HepG2 (cell line): ENCODE results near the gene ABCB9. TPM values are rescaled to one million over a fixed set of nuclear protein-coding genes. Genes with fewer than 3 reads are reported as not detected.

Experiments used
- ATM ChIP-seq: fragments of 450-650 bp; IDR thresholded peaks from 2 replicates; pipeline ENCODE4 v1.7.1; 2017; ENCODE audit warnings: mild to moderate bottlenecking, borderline replicate concordance
- DMTF1 ChIP-seq: sonication (generic); formaldehyde crosslinking; IDR thresholded peaks from 2 replicates; pipeline ENCODE4 v1.4.0; 2020; ENCODE audit warnings: mild to moderate bottlenecking, missing genetic modification reagents
- ERF ChIP-seq: IDR thresholded peaks from 2 replicates; pipeline ENCODE4 v1.6.1; 2018; ENCODE audit warnings: missing biosample characterization, missing genetic modification reagents
- GABPB1 ChIP-seq: IDR thresholded peaks from 2 replicates; pipeline ENCODE4 v1.6.1; 2016; ENCODE audit warnings: mild to moderate bottlenecking, missing genetic modification reagents, moderate library complexity, missing compliant biosample characterization
- HMG20A ChIP-seq: IDR thresholded peaks from 2 replicates; pipeline ENCODE4 v1.6.1; 2016; ENCODE audit warnings: borderline replicate concordance
- HOXA5 ChIP-seq: sonication (generic); formaldehyde crosslinking; IDR thresholded peaks from 2 replicates; pipeline ENCODE4 v1.4.0; 2020; ENCODE audit warnings: missing genetic modification reagents
- SP4 ChIP-seq: sonication (generic); formaldehyde crosslinking; IDR thresholded peaks from 2 replicates; pipeline ENCODE4 v1.8.1; 2023; ENCODE audit warnings: mild to moderate bottlenecking, missing genetic modification reagents
- ZKSCAN8 ChIP-seq: IDR thresholded peaks from 2 replicates; pipeline ENCODE4 v1.6.1; 2016; ENCODE audit warnings: borderline replicate concordance, missing genetic modification reagents, missing compliant biosample characterization
- ZNF34 ChIP-seq: sonication (generic); formaldehyde crosslinking; IDR thresholded peaks from 2 replicates; pipeline ENCODE4 v1.4.0; 2020; ENCODE audit warnings: mild to moderate bottlenecking, missing genetic modification reagents, borderline replicate concordance
- ZNF468 ChIP-seq: sonication (generic); formaldehyde crosslinking; IDR thresholded peaks from 2 replicates; pipeline ENCODE4 v1.8.0; 2022; ENCODE audit warnings: mild to moderate bottlenecking, moderate library complexity, missing genetic modification reagents
- ZNF567 ChIP-seq: sonication (generic); formaldehyde crosslinking; IDR thresholded peaks from 2 replicates; pipeline ENCODE4 v1.8.1; 2023; ENCODE audit warnings: mild to moderate bottlenecking, missing genetic modification reagents, borderline replicate concordance
- ZNF780A ChIP-seq: sonication (generic); formaldehyde crosslinking; IDR thresholded peaks from 2 replicates; pipeline ENCODE4 v1.8.0; 2022; ENCODE audit warnings: mild to moderate bottlenecking, missing genetic modification reagents, moderate library complexity
- ZNF782 ChIP-seq: sonication (generic); formaldehyde crosslinking; IDR thresholded peaks from 2 replicates; pipeline ENCODE4 v1.4.0; 2020; ENCODE audit warnings: missing genetic modification reagents, mild to moderate bottlenecking, borderline replicate concordance
- ZZZ3 ChIP-seq: sonication (generic); formaldehyde crosslinking; IDR thresholded peaks from 2 replicates; pipeline ENCODE4 v1.4.0; 2020; ENCODE audit warnings: missing genetic modification reagents, mild to moderate bottlenecking, borderline replicate concordance
- polyA plus RNA-seq, 8 experiments: library from polyadenylated mRNA; depleted of rRNA in 3 of 8; stranded (reverse) in 7 of 8; unstranded in 1 of 8; fragments of >200 nt; fragmentation: Illumina TruSeq in 4 of 8; extraction: Trizol in 4 of 8; gene quantifications; 2 replicates each; pipeline versions ENCODE4 v1.2.1 to v1.2.3, GENCODE V29; 2011 to 2016; ENCODE audit warnings: low read depth in 4 of 8, missing spikeins in 1 of 8, mixed read lengths in 1 of 8; ENCODE audit not compliant: insufficient read depth in 1 of 8
- total RNA-seq, 5 experiments: library from RNA; depleted of rRNA; stranded (reverse); fragments of >200 nt; fragmentation: Illumina TruSeq; extraction: Trizol; gene quantifications; 2 replicates each; pipeline ENCODE4 v1.2.3, GENCODE V29; 2016; ENCODE audit warnings: low read depth in 1 of 5
- TF ChIP-seq, protein P1 (sequence below): sonication (generic); formaldehyde crosslinking; IDR thresholded peaks from 2 replicates; pipeline ENCODE4 v1.5.0; 2020; ENCODE audit warnings: mild to moderate bottlenecking, missing genetic modification reagents, borderline replicate concordance
- TF ChIP-seq, protein P2 (sequence below): sonication (generic); formaldehyde crosslinking; IDR thresholded peaks from 2 replicates; pipeline ENCODE4 v1.4.0; 2020; ENCODE audit warnings: mild to moderate bottlenecking, missing genetic modification reagents, borderline replicate concordance

The ABCB9 gene
- total and polyA plus RNA-seq, 2 of the 13 experiments (the other 11 are each of a cell fraction or from before 2014, with no cell fraction given): 5.1 to 6.0 TPM

GRCh38 chr12:122984612-122985337 is 18.5 kb upstream of the ABCB9 start (continued):
- TF ChIP-seq ZZZ3 (no peak), ZNF780A (no peak), ZNF567 (no peak), DMTF1 (CRISPR knock-in tag) (no peak), ATM (no peak), ZNF782 (no peak), HOXA5 (CRISPR knock-in tag) (no peak), ZKSCAN8 (CRISPR knock-in tag) (no peak; the same call in 1 of the 2 replicates), HMG20A (CRISPR knock-in tag) (peak; percentile 46; the same call in 1 of the 2 replicates), GABPB1 (peak; percentile 91), ZNF468 (CRISPR knock-in tag) (no peak), SP4 (peak; percentile 82; the same call in 1 of the 2 replicates), ZNF34 (no peak), ERF (CRISPR knock-in tag) (peak; percentile 88; the same call in 1 of the 2 replicates)
- TF ChIP-seq, protein P1, sequence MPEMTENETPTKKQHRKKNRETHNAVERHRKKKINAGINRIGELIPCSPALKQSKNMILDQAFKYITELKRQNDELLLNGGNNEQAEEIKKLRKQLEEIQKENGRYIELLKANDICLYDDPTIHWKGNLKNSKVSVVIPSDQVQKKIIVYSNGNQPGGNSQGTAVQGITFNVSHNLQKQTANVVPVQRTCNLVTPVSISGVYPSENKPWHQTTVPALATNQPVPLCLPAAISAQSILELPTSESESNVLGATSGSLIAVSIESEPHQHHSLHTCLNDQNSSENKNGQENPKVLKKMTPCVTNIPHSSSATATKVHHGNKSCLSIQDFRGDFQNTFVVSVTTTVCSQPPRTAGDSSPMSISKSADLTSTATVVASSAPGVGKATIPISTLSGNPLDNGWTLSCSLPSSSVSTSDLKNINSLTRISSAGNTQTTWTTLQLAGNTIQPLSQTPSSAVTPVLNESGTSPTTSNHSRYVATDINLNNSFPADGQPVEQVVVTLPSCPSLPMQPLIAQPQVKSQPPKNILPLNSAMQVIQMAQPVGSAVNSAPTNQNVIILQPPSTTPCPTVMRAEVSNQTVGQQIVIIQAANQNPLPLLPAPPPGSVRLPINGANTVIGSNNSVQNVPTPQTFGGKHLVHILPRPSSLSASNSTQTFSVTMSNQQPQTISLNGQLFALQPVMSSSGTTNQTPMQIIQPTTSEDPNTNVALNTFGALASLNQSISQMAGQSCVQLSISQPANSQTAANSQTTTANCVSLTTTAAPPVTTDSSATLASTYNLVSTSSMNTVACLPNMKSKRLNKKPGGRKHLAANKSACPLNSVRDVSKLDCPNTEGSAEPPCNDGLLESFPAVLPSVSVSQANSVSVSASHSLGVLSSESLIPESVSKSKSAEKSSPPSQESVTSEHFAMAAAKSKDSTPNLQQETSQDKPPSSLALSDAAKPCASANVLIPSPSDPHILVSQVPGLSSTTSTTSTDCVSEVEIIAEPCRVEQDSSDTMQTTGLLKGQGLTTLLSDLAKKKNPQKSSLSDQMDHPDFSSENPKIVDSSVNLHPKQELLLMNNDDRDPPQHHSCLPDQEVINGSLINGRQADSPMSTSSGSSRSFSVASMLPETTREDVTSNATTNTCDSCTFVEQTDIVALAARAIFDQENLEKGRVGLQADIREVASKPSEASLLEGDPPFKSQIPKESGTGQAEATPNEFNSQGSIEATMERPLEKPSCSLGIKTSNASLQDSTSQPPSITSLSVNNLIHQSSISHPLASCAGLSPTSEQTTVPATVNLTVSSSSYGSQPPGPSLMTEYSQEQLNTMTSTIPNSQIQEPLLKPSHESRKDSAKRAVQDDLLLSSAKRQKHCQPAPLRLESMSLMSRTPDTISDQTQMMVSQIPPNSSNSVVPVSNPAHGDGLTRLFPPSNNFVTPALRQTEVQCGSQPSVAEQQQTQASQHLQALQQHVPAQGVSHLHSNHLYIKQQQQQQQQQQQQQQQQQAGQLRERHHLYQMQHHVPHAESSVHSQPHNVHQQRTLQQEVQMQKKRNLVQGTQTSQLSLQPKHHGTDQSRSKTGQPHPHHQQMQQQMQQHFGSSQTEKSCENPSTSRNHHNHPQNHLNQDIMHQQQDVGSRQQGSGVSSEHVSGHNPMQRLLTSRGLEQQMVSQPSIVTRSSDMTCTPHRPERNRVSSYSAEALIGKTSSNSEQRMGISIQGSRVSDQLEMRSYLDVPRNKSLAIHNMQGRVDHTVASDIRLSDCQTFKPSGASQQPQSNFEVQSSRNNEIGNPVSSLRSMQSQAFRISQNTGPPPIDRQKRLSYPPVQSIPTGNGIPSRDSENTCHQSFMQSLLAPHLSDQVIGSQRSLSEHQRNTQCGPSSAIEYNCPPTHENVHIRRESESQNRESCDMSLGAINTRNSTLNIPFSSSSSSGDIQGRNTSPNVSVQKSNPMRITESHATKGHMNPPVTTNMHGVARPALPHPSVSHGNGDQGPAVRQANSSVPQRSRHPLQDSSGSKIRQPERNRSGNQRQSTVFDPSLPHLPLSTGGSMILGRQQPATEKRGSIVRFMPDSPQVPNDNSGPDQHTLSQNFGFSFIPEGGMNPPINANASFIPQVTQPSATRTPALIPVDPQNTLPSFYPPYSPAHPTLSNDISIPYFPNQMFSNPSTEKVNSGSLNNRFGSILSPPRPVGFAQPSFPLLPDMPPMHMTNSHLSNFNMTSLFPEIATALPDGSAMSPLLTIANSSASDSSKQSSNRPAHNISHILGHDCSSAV (CRISPR knock-in tag): no peak; the same call in 1 of the 2 replicates
- TF ChIP-seq, protein P2, sequence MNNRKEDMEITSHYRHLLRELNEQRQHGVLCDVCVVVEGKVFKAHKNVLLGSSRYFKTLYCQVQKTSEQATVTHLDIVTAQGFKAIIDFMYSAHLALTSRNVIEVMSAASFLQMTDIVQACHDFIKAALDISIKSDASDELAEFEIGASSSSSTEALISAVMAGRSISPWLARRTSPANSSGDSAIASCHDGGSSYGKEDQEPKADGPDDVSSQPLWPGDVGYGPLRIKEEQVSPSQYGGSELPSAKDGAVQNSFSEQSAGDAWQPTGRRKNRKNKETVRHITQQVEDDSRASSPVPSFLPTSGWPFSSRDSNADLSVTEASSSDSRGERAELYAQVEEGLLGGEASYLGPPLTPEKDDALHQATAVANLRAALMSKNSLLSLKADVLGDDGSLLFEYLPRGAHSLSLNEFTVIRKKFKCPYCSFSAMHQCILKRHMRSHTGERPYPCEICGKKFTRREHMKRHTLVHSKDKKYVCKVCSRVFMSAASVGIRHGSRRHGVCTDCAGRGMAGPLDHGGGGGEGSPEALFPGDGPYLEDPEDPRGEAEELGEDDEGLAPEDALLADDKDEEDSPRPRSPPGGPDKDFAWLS (CRISPR knock-in tag): no peak
